ENCODE data around the gene GRAP. TPM values are rescaled to one million over a fixed set of nuclear protein-coding genes. Genes with fewer than 3 reads are reported as not detected.

The GRAP gene
- total RNA-seq, 4 donors from 2014 or later: 2.6 to 13.2 (median 6.8) TPM

DNA sequence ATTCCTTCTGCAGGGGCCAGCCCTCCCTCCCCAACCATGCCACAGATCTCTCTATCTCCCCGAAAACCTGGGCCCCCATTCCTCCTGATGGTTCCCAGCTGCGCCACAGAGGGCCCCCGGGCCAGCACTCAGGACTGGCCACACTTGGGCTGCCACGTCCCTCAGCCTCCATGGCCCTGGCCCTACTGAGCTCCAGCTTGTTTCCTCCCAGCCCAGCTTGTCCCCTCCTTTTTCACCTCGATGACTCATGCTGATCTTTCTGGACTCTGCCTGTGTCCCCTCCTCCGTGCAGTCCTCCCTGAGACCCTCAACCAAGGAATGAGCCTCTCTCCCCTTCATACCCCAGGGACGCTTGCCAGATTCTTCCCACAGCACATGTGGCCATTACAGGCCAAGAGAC, 31.3 kb downstream of the GRAP start:
- DNase-seq (ENCODE audit: low spot score) (no peak), ATAC-seq (ENCODE audit: low FRiP score) (no peak)
- TF ChIP-seq, protein P1, sequence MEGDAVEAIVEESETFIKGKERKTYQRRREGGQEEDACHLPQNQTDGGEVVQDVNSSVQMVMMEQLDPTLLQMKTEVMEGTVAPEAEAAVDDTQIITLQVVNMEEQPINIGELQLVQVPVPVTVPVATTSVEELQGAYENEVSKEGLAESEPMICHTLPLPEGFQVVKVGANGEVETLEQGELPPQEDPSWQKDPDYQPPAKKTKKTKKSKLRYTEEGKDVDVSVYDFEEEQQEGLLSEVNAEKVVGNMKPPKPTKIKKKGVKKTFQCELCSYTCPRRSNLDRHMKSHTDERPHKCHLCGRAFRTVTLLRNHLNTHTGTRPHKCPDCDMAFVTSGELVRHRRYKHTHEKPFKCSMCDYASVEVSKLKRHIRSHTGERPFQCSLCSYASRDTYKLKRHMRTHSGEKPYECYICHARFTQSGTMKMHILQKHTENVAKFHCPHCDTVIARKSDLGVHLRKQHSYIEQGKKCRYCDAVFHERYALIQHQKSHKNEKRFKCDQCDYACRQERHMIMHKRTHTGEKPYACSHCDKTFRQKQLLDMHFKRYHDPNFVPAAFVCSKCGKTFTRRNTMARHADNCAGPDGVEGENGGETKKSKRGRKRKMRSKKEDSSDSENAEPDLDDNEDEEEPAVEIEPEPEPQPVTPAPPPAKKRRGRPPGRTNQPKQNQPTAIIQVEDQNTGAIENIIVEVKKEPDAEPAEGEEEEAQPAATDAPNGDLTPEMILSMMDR (IDR thresholded peaks at IDR 0.05): no peak

- DNase-seq (ENCODE audit: low spot score): no peak
- TF ChIP-seq, protein P1 (IDR thresholded peaks at IDR 0.05): no peak
- no peak for ATAC-seq (ENCODE audit: low FRiP score)
Observed at GRCh38 chr17:19014628-19015215, 32.0 kb downstream of the GRAP start.

DNA sequence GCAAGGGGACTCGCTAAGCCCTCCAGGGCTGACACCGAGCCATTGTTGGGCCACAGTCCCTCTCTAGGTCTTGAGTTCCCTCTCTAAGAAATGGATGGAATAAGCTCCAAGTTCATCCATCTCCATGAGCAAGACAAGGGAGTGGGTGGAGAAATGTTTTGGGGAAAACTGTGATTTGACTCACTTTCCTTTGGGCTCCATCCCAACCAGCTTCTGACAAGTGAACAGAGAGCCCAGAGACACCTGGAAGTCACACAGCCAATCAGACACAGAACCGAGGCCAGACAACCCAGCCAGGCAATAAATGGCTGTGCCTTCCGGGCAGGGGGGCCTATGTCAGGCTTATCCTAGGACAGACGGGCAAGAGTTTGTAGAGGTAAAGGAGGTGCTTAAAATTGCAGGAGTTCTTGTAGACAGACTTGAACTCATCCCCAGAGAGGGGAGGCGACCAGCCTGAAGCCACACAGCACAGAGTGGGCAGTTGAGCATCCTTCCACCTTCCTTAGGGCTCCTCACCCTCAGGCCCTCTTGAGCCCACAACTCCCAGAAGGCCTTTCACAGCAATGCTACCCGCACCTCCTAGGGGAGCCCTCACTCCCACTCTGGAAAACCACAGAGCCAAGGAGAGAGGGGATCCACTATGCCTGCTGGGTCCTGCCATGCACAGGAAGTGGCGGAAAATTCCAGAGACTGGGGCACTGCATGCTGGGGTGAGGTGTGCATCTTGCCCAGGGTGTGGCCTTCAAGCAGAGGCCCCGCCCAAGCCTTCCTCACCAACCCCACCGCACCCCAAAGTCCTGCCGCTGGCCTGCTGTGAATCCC, 32.7 kb downstream of the GRAP start:
- DNase-seq (ENCODE audit: low spot score) (no peak), ATAC-seq (ENCODE audit: low FRiP score) (no peak)
- TF ChIP-seq, protein P1 (IDR thresholded peaks at IDR 0.05): no peak

- DNase-seq (ENCODE audit: low spot score) (no peak), ATAC-seq (ENCODE audit: low FRiP score) (no peak)
- TF ChIP-seq, protein P1 (IDR thresholded peaks at IDR 0.05): no peak
Observed at GRCh38 chr17:19013226-19013625, 33.5 kb downstream of the GRAP start.

DNA sequence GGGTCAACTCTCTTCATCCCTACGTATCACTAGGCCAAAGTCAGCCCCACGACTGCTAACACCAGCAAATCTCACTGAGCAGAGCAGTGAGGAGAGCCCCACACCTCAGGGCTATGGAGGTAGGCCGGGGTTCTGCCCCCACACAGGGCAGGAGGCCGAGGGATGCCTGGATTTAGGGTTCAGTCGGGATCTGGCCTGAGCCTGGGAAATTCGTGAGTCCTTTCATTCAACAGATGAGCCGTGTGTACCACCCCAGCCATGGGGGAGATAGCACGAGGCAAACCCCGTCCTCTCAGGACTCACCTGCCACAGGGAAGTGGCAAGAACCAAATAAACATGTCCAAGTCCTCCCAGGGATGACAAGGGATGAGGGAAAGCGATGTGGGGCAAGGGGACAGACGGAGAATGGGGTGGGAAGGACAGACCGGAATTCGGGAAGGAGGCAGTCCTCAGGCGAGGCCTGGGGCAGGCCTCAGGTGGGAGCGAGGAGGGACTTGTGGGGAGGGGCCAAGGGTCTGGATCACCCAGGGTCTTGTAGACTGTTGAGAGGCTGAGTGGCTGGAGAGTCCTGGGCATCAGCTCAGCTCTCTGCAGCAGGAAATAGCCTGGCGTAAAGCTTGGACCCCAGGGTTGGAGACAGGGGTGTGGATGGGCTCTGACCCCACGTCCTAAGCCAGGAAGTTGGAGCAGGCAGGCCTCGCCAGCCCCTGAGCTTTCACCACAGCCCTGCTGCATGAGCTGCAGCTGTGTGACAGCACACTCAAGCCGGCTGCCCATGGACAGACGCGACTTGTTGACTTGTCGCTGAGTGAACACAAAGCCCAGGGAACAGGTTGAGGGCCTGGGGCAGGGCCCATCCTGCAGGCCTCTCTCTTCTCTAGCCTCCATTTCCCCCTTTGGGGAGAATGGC, 34.3 kb downstream of the GRAP start:
- no peak for DNase-seq (ENCODE audit: low spot score)
- TF ChIP-seq, protein P1 (IDR thresholded peaks at IDR 0.05): no peak

GRCh38 chr17:19011581-19011980, 35.2 kb downstream of the GRAP start:
- ATAC-seq (ENCODE audit: low FRiP score) (no peak), DNase-seq (ENCODE audit: low spot score) (no peak)
- TF ChIP-seq, protein P1 (IDR thresholded peaks at IDR 0.05): no peak

More for the DNA sequence above, 34.3 kb downstream of the GRAP start:
- ATAC-seq (ENCODE audit: low FRiP score): no peak
